DMS53 (cell line): ENCODE measurements around the gene SUFU.
"Not testable (repeated sequence)": the region's sequence is repeated elsewhere in the genome, so short reads cannot be mapped to it uniquely, and the experiment has no call there.

Experiments used
- DNase-seq: peaks from one replicate; lab custom pipeline; 2025; lab: John Stamatoyannopoulos, UW

Gene SUFU

GRCh38 chr10:102652170-102652916 is 148.6 kb downstream of the SUFU start:
- no peak for DNase-seq

DNA sequence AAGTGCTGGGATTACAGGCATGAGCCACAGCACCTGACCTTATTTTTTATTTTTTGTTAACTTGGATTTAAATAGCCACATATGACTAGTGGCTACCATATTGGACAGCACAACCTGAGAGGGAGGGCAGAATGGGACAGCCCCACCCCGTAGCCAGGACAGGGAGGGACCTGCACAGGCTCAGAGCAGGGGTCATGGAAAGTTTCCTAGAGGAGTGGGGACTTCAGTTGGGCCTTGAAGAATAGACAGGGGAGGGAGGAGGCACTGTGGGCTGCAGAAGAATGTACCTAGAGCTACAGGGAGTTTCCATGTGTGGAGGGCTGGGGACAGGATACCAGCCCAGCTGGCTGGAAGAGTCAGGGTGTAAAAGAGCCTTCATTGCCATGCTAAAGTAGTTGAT is 149.3 kb downstream of the SUFU start:
- DNase-seq, result no peak

- no peak for DNase-seq
Measured at GRCh38 chr10:102654566-102654965, 150.8 kb downstream of the SUFU start.

GRCh38 chr10:102654969-102655368 is 151.2 kb downstream of the SUFU start:
- DNase-seq, result no peak

DNA sequence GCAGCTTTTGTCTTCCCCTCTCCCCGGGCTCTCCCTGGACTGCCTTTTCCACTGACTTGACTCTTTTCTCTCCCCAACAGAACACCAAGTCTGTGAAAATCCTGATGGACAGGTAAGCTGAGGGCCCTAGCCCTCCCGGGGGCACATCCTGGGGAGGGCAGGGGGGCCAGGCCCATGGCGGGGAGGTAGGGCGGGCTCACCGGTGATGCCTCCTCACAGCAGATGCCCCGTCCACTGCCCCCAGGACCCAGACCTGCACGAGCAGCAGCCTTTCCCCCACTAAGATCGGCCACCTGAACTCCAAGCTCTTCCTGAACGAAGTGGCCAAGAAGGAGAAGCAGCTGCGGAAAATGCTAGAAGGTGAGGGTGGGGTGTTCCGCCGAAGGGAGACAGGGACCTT is 152.3 kb downstream of the SUFU start:
- no peak for DNase-seq

DNA sequence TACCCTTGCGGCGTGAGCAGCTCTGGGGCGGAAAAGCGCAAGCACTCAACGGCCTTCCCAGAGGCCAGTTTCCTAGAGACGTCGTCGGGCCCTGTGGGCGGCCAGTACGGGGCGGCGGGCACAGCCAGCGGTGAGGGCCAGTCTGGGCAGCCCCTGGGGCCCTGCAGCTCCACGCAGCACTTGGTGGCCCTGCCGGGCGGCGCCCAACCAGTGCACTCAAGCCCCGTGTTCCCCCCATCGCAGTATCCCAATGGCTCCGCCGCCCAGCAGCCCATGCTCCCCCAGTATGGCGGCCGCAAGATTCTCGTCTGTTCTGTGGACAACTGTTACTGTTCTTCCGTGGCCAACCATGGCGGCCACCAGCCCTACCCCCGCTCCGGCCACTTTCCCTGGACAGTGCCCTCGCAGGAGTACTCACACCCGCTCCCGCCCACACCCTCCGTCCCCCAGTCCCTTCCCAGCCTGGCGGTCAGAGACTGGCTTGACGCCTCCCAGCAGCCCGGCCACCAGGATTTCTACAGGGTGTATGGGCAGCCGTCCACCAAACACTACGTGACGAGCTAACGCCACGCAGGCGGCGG is 153.1 kb downstream of the SUFU start:
- DNase-seq, result no peak

GRCh38 chr10:102657451-102657850 is 153.7 kb downstream of the SUFU start:
- no peak for DNase-seq

DNA sequence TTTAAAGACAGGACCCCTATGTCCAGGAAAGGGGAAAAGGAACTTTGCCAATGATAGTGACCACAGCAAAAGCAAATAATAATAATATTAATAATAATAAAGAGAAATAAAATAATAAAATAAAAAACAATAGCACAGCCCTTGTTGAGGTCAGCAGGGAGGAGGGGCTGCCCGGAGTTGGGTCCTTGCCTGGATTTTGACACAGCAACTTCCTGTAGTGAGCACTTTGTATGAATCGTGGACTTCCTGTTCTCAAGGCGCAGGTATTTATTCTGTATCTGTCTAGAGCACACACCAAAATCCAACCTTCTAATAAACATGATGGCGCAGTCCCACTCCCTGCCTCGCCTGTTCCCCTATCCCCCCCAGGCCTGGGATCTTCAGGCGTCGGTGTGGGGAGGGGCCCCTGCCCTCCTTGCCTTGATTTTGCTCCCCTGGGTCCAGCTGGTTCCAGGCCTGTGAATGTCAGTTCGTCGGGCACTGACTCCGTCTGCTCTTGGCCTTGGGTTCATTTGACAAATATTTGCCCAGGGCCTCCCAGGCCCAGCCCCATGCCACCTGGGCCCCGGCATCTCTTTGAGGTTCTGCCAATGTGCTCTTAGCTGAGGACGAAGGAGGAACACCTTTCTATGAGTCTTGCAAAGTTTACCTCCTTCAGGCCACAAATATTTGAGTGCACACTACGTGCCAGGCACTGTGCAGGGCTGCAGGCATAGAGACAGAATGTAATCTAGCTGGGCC is 154.4 kb downstream of the SUFU start:
- DNase-seq, result peak; percentile 89

DNA sequence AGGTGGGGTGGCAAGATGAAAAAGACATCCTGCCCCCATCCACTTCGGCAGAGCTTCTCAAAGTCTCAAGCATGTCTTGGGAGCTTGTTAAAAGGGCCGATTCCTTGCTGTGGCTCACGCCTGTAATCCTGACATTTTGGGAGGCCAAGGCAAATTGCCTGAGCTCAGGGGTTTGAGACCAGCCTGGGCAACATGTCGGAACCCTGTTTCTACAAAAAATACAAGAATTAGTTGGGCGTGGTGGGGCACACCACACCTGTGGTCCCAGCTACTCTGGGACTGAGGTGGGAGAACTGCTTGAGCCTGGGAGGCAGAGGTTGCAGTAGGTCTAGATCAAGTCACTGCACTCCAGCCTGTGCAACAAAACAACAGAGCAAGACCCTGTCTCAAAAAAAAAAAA is 155.0 kb downstream of the SUFU start:
- no peak for DNase-seq

GRCh38 chr10:102660888-102661657 is 157.3 kb downstream of the SUFU start:
- peak; percentile 94 for DNase-seq

DNA sequence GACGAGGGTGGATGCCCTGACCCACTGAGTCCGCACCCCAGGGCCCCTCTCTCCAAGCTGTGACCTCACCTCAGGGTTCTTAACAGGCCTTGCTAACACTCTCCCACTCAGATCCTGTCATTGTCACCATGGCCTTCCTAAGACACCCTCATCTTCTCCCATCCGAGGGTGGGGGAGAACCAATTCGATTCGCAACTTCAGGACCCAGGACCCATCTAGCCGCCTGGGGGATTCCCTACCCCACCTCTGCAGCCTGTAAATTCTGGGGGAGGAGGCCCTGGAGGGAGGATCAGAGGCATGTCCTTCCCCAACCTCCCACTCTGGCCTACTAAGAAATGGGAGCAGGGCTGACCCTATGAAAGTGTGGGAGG is 157.9 kb downstream of the SUFU start:
- peak; percentile 77 for DNase-seq

DNA sequence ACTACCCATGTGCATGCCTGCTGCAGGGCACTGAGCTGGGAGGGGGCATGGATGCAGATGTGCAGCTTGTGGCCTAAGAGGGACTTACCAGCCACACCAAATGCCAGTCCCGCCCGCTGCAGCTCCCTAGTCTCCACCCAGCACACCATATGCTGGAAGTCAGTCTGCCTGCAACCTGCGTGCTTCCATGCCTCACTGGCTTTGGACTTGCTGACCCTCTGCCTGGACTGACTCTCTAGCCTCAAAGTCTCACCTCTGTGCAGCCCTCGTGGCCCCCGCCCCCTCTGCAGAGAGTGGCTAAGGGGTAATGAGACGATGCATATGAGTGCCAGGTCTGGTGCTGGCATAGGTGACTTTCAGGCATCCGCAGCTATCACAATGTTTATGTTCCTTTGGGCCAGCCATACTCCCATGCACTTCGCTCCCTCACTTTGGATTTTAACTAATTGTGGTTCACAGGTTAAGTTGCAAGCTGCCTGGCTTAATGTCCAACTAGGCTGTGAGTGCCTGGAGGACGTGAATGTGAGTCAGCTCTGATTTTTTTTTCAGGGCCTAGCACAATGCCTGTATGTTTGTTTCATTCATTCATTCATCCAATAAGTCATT is 162.2 kb downstream of the SUFU start:
- DNase-seq, result no peak

GRCh38 chr10:102667411-102667810 is 163.6 kb downstream of the SUFU start:
- not testable (repeated sequence) for DNase-seq

- no peak for DNase-seq
Measured at GRCh38 chr10:102668326-102669107, 164.7 kb downstream of the SUFU start.

DNA sequence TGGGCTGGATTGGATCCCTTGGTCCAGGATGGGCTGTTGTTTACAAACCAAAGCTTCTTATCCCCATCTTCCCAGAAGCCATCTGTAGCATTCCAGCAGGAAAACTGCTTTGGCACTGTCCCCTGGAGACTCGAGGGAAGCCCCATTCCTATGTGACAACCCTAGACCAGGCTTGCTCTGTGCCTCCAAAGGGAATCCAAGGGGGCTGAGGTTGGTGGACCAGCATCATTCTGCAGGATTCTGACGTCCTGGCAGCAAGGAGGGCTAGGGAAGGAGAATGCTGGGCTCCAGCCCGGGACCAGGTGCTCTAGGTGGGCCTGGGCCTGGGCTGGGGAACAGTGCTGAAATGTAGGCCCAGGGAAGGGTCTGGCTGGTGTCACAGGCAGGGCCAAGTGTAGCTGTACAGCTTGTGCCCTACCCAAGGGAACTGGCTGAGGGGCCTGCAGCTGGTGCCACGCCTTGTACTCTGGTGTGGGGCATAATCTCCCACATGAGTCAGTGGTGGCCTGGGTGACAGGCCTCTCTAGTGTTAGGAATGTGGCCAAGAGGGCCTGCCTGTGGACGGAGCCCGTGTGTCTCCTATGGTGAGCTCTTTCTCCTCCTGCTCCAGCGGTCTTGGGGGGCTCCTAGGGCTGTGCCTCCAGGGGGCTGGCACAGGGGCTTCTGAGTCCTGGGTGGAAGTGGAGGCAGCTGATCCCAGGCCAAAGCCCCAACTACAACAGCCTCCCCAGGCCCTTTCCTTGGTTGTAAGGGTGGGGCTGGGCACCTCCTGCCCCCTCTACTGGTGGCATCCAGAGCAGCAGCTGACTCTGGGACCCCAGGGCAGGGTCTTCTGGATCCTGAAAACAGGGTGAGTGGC is 165.7 kb downstream of the SUFU start:
- peak; percentile 37 for DNase-seq

DNA sequence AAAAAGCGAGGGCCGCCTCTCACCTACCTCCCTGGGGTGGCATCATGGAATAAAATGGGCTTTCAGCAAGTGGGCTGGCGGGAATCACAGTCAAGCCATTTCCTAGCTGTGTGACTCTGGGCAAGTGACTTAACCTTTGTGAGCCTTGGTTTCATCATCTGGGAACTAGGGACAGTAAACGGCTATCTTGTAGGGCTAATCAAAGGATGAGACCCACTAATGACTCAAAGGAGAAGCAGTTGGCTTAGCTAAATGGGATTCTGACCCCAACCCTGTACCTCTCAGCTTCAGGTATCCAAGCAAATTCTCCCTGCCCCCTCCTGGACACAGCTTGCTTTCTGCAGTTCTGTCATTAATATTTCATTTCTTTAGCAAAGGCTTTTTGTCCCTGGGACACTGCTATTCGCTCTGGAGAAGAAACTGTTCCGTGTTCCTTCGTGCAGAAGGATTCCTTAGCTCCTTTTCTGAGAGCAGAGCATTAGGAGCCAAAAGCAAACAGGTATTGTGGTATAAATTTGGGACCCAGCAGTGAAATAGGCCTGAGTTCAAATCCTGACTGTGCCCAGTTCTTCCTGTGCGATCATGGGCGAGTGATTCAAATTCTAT is 166.4 kb downstream of the SUFU start:
- DNase-seq, result no peak

GRCh38 chr10:102670871-102671434 is 167.2 kb downstream of the SUFU start:
- DNase-seq, result no peak

- no peak for DNase-seq
Measured at GRCh38 chr10:102673236-102673818, 169.6 kb downstream of the SUFU start.
